Activated CD4-positive, CD25-positive, alpha-beta regulatory T cell (primary cell): ENCODE measurements around the gene POMGNT2.
"Not testable (repeated sequence)": the region's sequence is repeated elsewhere in the genome, so short reads cannot be mapped to it uniquely, and the experiment has no call there.

Experiments
- DNase-seq, 4 experiments: peaks; one replicate each; lab custom pipeline; 2025; lab: John Stamatoyannopoulos, UW

Gene POMGNT2

GRCh38 chr3:43075904-43076661 lies 29.8 kb downstream of the POMGNT2 start:
- no peak for DNase-seq

- DNase-seq = no peak
Observed at GRCh38 chr3:43074901-43075689, 30.8 kb downstream of the POMGNT2 start.

- DNase-seq = no peak
Observed at GRCh38 chr3:43074482-43074881, 31.4 kb downstream of the POMGNT2 start.

GRCh38 chr3:43073836-43074220 lies 32.1 kb downstream of the POMGNT2 start:
- no peak for DNase-seq

- no peak for DNase-seq
Observed at GRCh38 chr3:43073116-43073835, 32.6 kb downstream of the POMGNT2 start.

GRCh38 chr3:43072361-43072760 lies 33.5 kb downstream of the POMGNT2 start:
- DNase-seq = no peak

GRCh38 chr3:43071313-43071893 lies 34.5 kb downstream of the POMGNT2 start:
- no peak for DNase-seq

- DNase-seq = not testable (repeated sequence)
Observed at GRCh38 chr3:43070670-43071069, 35.2 kb downstream of the POMGNT2 start.

GRCh38 chr3:43063114-43063513 lies 42.8 kb downstream of the POMGNT2 start:
- no peak for DNase-seq

- DNase-seq = no peak
Observed at GRCh38 chr3:43062564-43063040, 43.3 kb downstream of the POMGNT2 start.

- no peak for DNase-seq
Observed at GRCh38 chr3:43062040-43062563, 43.8 kb downstream of the POMGNT2 start.

GRCh38 chr3:43061101-43061895 lies 44.6 kb downstream of the POMGNT2 start:
- DNase-seq = no peak

- DNase-seq = no peak
Observed at GRCh38 chr3:43059456-43059855, 46.4 kb downstream of the POMGNT2 start.

- DNase-seq = no peak
Observed at GRCh38 chr3:43055806-43056770, 49.8 kb downstream of the POMGNT2 start.

- no peak for DNase-seq
Observed at GRCh38 chr3:43055393-43055792, 50.5 kb downstream of the POMGNT2 start.

- DNase-seq = no peak
Observed at GRCh38 chr3:43054754-43055153, 51.1 kb downstream of the POMGNT2 start.

- no peak for DNase-seq
Observed at GRCh38 chr3:43053291-43053690, 52.6 kb downstream of the POMGNT2 start.

GRCh38 chr3:43048470-43048869 lies 57.4 kb downstream of the POMGNT2 start:
- no peak for DNase-seq

- DNase-seq = no peak
Observed at GRCh38 chr3:43046583-43046982, 59.3 kb downstream of the POMGNT2 start.

GRCh38 chr3:43045079-43045478 lies 60.8 kb downstream of the POMGNT2 start:
- DNase-seq = not testable (repeated sequence)
